Measurements from ENCODE around the gene RAPGEF5.

- no peak for TF ChIP-seq POLR2A (IDR thresholded peaks at IDR 0.05; ENCODE audit: low read depth)
- no peak for TF ChIP-seq CTCF (IDR thresholded peaks at IDR 0.05)
- no peak for TF ChIP-seq EP300 (IDR thresholded peaks at IDR 0.05)
Observed at GRCh38 chr7:22150221-22150620, 206.7 kb downstream of the RAPGEF5 start.

Measured in esophagus muscularis mucosa (tissue), 4 donors.